Femur (tissue), 1 donor: ENCODE results near the gene AIFM2.
"Not testable (repeated sequence)": the region's sequence is repeated elsewhere in the genome, so short reads cannot be mapped to it uniquely, and the experiment has no call there.

Source experiments
- DNase-seq: peaks from one replicate; pipeline ENCODE4 v3.0.0-alpha.2; 2017

Gene AIFM2

DNA sequence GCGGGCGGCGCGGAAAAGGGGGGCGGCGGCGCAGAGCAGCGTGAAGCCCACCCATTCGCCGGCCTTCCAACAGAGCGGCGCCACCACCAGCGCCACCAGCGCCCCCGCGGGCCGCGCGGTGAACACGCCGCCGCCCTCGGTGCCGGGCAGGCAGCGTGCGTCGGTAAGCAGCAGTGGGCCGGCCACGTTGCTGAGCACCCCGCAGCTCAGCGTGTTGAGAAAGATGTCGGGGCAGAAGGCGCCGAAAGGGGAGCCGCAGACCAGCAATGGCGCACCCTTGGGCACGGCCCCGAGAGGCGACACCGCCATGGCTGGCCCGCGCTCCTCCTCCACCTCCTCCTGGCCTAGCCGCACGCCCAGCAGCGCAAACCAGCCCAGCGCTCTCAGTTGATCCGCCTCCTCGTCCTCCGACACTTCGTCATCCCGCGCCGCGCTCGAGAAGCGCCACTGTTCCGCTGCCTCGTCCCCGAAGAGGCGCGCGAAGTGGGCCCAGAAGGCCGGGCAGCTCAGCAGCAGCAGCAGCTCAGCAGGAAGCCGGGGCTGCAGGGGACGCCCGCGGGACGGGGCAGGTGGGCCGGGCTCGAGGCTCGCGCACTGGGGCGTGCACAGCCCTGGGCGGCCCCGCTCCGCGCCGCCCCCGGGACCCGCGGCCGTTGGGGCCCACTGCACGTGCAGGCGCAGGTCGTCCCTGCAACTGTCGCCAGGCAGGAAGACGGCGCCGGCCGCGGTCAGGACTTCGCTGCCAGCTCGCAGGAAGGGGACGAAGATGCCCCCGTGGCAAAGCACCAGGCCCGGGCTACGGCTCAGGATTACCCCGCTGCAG is 13.3 kb upstream of the AIFM2 start:
- DNase-seq = peak; percentile 70

DNA sequence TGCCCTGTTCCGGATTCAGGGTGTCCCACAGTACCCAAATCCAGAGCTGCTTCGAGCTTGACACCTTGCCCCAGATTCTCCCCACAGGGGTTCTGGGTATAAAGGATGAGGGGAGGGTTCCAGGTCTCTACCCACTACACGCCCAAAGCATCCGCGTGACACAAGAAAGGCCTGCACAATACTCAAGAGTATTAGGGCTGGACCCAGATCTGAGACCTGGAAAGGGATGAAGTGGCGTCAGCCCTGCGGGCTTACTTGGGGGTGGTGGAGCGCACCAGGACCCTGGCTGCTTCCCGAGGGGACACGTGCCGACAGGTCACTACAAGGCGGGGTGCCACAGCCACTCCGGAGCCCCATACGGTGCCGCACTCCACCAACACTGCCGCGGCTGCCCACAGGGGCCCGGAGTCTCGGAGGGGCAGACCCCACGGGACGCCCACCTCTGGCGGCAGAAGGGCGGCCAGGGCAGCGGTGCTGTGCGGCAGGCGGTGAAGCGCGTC is 12.6 kb upstream of the AIFM2 start:
- no peak for DNase-seq

- DNase-seq = no peak
Measured at GRCh38 chr10:70144372-70145110, 11.9 kb upstream of the AIFM2 start.

GRCh38 chr10:70142555-70142954 is 9.9 kb upstream of the AIFM2 start:
- no peak for DNase-seq

GRCh38 chr10:70140297-70140696 is 7.7 kb upstream of the AIFM2 start:
- DNase-seq = no peak

- DNase-seq = no peak
Measured at GRCh38 chr10:70139997-70140250, 7.3 kb upstream of the AIFM2 start.

- DNase-seq = no peak
Measured at GRCh38 chr10:70139151-70139996, 6.7 kb upstream of the AIFM2 start.

- DNase-seq = no peak
Measured at GRCh38 chr10:70137927-70138883, 5.6 kb upstream of the AIFM2 start.

DNA sequence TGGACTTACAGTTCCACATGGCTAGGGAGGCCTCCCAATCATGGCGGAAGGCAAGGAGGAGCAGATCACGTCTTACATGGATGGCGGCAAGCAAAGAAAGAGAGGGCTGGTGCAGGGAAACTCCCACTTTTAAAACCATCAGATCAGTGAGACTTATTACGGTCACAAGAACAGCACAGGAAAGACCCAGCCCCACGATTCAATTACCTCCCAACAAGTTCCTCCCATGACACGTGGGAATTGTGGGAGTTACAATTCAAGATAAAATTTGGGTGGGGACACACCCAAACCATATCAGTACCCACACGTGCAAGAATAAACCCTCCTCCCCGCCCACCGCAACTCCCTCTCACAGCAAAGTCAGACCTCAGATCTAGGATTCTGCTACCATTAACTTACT is 4.5 kb upstream of the AIFM2 start:
- no peak for DNase-seq

- DNase-seq = no peak
Measured at GRCh38 chr10:70135684-70136083, 3.1 kb upstream of the AIFM2 start.

- DNase-seq = no peak
Measured at GRCh38 chr10:70135046-70135445, 2.4 kb upstream of the AIFM2 start.

GRCh38 chr10:70131560-70131937 is 1.1 kb downstream of the AIFM2 start:
- DNase-seq = no peak

GRCh38 chr10:70130878-70131559 is 1.6 kb downstream of the AIFM2 start:
- DNase-seq = no peak

GRCh38 chr10:70126700-70127395 is 5.8 kb downstream of the AIFM2 start:
- no peak for DNase-seq

DNA sequence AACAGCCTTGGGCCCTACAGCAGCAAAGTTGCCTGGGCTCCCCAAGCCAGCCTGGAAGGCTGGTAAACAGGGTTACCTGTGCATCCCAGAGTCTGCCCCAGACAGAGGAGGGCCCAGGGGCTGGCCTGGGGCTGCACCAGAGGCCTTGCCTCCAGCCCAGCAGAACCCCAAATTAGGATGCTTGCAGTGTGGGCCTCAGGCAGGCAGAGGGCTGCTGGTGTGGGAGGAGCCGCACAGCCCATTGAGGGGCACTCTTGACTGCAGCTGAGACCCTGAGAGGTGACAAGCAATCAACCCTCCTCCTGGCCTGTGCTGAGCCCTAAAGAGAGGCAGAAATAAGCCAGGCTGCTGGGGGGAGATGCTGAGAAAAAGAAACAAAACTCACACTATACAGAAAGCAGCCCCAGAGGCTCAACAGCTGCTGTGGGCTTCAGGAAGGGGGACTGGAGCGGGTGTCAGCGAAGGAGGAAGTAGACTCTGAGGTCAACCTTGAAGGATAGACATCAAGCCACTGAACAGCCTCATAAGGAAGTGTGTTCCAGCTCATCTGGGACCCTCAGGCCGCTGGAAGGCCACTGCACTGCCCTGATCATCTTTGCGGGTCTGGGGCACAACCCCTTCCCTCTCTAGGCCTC is 6.6 kb downstream of the AIFM2 start:
- DNase-seq = no peak

GRCh38 chr10:70124918-70125317 is 7.7 kb downstream of the AIFM2 start:
- no peak for DNase-seq

- DNase-seq = no peak
Measured at GRCh38 chr10:70124415-70124814, 8.2 kb downstream of the AIFM2 start.

GRCh38 chr10:70123817-70124216 is 8.8 kb downstream of the AIFM2 start:
- no peak for DNase-seq

- DNase-seq = not testable (repeated sequence)
Measured at GRCh38 chr10:70123166-70123565, 9.5 kb downstream of the AIFM2 start.

DNA sequence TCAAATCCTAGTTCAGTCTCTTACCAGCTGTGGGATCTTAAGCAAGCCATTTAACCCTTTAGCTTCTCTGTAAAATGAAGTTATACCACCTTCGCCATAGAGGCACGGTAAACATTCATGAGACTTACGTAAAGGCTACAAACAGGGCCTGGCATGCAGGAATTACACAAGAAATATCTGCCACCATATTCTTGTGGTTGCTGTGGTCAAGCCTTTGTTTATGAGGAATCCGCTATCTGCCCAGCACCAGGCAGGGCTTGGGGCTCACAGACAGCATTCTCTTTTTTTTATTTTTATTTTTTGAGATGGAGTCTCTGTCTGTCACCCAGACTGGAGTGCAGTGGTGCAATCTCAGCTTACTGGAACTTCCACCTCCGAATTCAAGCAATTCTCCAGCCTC is 9.9 kb downstream of the AIFM2 start:
- no peak for DNase-seq
